C4-2B (cell line): ENCODE data around the gene LVRN.

Experiments used
- ZFX ChIP-seq: fragments of 450-650 bp; IDR thresholded peaks from 2 replicates; pipeline ENCODE4 v1.6.1; 2017
- TF ChIP-seq, protein P1 (sequence below): fragments of 450-650 bp; conservative IDR thresholded peaks from 2 replicates; pipeline ENCODE4 v1.5.1; 2017; ENCODE audit warnings: mild to moderate bottlenecking

DNA sequence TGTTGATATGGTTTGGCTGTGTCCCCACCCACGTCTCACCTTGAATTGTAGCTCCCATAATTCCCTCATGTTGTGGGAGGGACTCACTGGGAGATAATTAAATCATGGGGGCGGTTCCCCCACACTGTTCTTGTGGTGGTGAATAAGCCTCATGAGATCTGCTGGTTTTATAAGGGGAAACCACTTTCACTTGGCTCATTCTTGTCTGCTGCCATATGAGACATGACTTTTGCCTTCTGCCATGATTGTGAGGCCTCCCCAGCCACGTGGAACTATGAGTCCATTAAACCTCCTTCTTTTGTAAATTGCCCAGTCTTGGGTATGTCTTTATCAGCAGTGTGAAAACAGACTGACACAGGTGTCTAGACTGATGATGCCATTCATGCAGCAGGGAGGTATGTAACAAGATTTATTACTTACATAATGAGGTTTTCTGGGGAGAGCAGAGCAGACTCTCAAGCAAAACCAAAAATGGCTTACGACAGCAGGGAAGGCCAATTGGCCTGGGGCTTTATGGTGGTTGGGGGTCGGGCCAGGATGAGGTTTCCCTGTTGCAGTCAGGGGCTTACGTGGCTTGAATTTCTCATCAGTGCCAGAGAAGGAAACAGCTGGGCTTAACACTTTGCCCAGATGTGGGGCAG, 113.0 kb downstream of the LVRN start:
- TF ChIP-seq, protein P1, sequence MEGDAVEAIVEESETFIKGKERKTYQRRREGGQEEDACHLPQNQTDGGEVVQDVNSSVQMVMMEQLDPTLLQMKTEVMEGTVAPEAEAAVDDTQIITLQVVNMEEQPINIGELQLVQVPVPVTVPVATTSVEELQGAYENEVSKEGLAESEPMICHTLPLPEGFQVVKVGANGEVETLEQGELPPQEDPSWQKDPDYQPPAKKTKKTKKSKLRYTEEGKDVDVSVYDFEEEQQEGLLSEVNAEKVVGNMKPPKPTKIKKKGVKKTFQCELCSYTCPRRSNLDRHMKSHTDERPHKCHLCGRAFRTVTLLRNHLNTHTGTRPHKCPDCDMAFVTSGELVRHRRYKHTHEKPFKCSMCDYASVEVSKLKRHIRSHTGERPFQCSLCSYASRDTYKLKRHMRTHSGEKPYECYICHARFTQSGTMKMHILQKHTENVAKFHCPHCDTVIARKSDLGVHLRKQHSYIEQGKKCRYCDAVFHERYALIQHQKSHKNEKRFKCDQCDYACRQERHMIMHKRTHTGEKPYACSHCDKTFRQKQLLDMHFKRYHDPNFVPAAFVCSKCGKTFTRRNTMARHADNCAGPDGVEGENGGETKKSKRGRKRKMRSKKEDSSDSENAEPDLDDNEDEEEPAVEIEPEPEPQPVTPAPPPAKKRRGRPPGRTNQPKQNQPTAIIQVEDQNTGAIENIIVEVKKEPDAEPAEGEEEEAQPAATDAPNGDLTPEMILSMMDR: no peak
- TF ChIP-seq ZFX: no peak
